HG03354 (cell line): ENCODE results near the gene RAB6A.

ENCODE experiments used
- ATAC-seq: cut with Tn5 transposase; IDR thresholded peaks from one replicate; pipeline ENCODE4 v1.9.1; 2021; ENCODE audit warnings: mild to moderate bottlenecking; ENCODE audit not compliant: unreplicated experiment, poor library complexity, severe bottlenecking

RAB6A gene

GRCh38 chr11:73641668-73642067 lies 119.2 kb downstream of the RAB6A start:
- ATAC-seq: no peak

DNA sequence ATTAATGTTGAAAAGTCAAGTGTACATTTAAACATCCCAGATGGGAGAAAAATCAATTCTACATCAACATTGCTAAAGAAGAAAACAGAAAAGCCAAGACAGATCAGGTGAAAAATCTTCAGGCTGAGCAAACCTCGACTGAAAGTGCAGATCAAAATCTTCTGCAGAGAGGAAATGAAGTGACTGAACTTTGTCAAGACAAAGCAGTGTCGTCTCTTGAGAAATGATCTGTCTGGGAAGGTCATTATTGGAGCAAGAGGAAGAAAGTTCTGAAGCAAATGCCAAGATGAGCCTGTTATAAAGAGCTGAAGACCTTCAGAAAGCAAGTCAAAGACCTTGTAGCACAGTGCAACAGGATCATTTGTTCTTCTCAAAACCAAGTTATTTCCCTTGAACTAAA lies 120.3 kb downstream of the RAB6A start:
- ATAC-seq: no peak

DNA sequence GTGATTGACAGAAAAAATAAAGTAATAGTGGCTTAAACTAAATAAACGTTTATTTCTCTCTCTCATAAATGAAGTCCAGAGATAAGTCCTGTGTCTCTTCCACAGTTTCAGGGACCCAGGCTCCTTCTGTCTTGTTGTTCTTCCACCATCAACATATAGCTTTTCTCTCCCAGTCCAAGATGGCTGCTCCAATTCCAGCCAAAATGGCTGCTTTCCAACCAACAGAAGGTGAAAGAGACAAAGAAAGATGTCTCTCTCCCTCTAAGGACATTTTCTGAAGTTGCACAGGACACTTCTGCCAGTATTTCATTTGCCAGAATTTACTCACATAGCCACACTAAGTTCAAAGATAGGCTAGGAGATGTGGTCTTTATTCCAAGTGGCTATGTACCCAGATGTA lies 123.9 kb downstream of the RAB6A start:
- no peak for ATAC-seq

DNA sequence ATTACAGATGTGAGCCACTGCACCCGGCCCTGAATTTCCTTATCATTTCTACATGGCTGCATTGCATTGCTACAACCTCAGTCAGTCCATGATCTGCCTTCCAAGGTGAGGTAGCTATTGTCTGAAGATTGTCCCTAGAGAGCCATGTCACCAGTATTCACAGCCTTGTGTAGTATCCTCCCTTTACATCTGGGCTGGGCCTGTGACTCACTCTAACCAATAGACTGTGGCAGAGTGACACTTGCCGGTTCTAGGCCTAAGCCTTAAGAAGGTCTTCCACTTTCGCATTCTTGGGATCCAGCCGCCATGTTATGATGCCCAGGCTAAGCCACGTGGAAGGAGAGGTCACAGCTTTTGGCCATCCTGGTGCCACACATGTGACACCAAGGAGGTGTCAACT lies 124.6 kb downstream of the RAB6A start:
- no peak for ATAC-seq

GRCh38 chr11:73635721-73636120 lies 125.2 kb downstream of the RAB6A start:
- no peak for ATAC-seq

GRCh38 chr11:73633999-73634398 lies 126.9 kb downstream of the RAB6A start:
- ATAC-seq: no peak

GRCh38 chr11:73632996-73633395 lies 127.9 kb downstream of the RAB6A start:
- no peak for ATAC-seq

GRCh38 chr11:73629907-73630306 lies 131.0 kb downstream of the RAB6A start:
- ATAC-seq: no peak

DNA sequence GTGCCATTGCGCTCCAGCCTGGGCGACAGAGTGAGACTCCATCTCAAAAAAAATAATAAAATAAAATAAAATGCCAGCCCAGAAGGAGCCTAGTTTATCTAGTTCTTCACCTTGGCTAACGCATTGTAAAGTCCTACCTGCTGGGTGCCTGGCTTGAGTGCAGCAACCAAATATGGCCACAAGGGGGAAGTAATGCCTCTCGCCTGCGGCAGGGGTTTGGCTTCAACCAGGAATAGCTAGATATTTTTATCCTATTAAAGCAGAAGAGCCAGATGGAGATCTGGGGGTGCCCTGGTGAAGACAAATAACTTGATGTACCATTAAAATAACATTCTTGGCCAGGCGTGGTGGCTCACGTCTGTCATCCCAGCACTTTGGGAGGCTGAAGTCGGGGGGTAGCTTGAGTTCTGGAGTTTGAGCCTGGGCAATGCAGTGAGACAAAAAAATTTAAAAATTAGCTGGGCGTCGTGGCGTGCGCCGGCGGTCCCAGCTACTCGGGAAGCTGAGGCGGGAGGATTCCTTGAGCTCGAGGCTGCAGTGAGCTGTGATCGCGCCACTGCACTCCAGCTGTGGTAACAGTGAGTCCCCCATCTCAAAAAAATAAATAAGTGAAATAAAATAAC lies 135.1 kb downstream of the RAB6A start:
- no peak for ATAC-seq
